MCF 10A (cell line): Measurements from ENCODE around the gene CEBPZ. TPM values are rescaled to one million over a fixed set of nuclear protein-coding genes. Genes with fewer than 3 reads are reported as not detected.

Source experiments
- BruUV-seq: library from RNA; stranded (reverse); fragments of 400-500 nt; replicated peaks from 2 replicates; lab custom pipeline; 2021; lab: Mats Ljungman, UMichigan
- CTCF ChIA-PET: fragments of 300-600 bp; sonication (Branson Sonifier 250); formaldehyde crosslinking; extraction: SDS; loops from one replicate; lab custom pipeline; 2021; ENCODE audit warnings: antibody characterized with exemption, inconsistent platforms; lab: Yijun Ruan, JAX
- POLR2A ChIA-PET: fragments of 300-600, 350-650 bp; sonication (Branson Sonifier 250); formaldehyde crosslinking; extraction: SDS; loops from one replicate; lab custom pipeline; 2020; ENCODE audit warnings: antibody characterized with exemption, inconsistent platforms; lab: Yijun Ruan, JAX
- DNase-seq: peaks from one replicate; pipeline ENCODE4 v3.0.0-alpha.2; 2018; ENCODE audit not compliant: unreplicated experiment
- H3K27ac Mint-ChIP-seq: one replicate; pipeline ENCODE4 v1.8.0; 2022; ENCODE audit warnings: mild to moderate bottlenecking, low read depth, mixed read lengths; ENCODE audit not compliant: unreplicated experiment
- H3K27me3 Mint-ChIP-seq: one replicate; pipeline ENCODE4 v1.8.0; 2022; ENCODE audit warnings: mixed read lengths; ENCODE audit not compliant: insufficient read depth, unreplicated experiment
- H3K36me3 Mint-ChIP-seq: one replicate; pipeline ENCODE4 v1.8.0; 2022; ENCODE audit warnings: mild to moderate bottlenecking, moderate library complexity, mixed read lengths; ENCODE audit not compliant: insufficient read depth, unreplicated experiment
- H3K4me1 Mint-ChIP-seq: one replicate; pipeline ENCODE4 v1.8.0; 2022; ENCODE audit warnings: mixed read lengths; ENCODE audit not compliant: insufficient read depth, unreplicated experiment
- H3K4me3 Mint-ChIP-seq: one replicate; pipeline ENCODE4 v1.8.0; 2022; ENCODE audit warnings: mild to moderate bottlenecking, moderate library complexity, mixed read lengths; ENCODE audit not compliant: unreplicated experiment
- H3K9me3 Mint-ChIP-seq: one replicate; pipeline ENCODE4 v1.8.0; 2022; ENCODE audit warnings: mixed read lengths; ENCODE audit not compliant: unreplicated experiment
- CTCF ChIP-seq: fragments of 200-600 bp; IDR thresholded peaks from one replicate; pipeline ENCODE4 v1.8.0; 2022; ENCODE audit warnings: antibody characterized with exemption, mild to moderate bottlenecking; ENCODE audit not compliant: unreplicated experiment
- intact Hi-C: fragments of 100-400 bp; cut with micrococcal nuclease; formaldehyde crosslinking; loops from 2 replicates; pipeline ENCODE4 v1.14.1; 2022
- total RNA-seq: library from RNA; stranded (reverse); gene quantifications from 2 replicates; pipeline ENCODE4 v1.2.3, GENCODE V29; 2022

CEBPZ gene
- total RNA-seq, 1 experiment from 2014 or later = 61.7 TPM

- Mint-ChIP-seq H3K9me3 (peaks cover 15% of the 10 kb centered on the region), H3K4me1 (peaks cover 28% of the 10 kb centered on the region), H3K27me3 (no peaks in the 10 kb centered on the region), H3K36me3 (peaks cover 26% of the 10 kb centered on the region), H3K27ac (no peak overlapping the region), H3K4me3 (no peak overlapping the region)
- ChIA-PET POLR2A (no interaction called here), CTCF (no interaction called here)
- no peak for DNase-seq
- no peak for TF ChIP-seq CTCF
- BruUV-seq = no TSS peak
- intact Hi-C loops = no loop called here
Measured at GRCh38 chr2:37153224-37153623, 78.2 kb downstream of the CEBPZ start.

Other genes with a start within 250 kb of the CEBPZ start
- 14.5 and 14.8 TPM in 2 replicates for gene HEATR5B, start 147.2 kb downstream of the CEBPZ start, total RNA-seq
- gene GPATCH11, start 147.1 kb downstream of the CEBPZ start, total RNA-seq = 5.5 and 5.9 TPM in 2 replicates
- gene EIF2AK2, start 74.6 kb downstream of the CEBPZ start, total RNA-seq = 29.6 and 39.3 TPM in 2 replicates
- gene SULT6B1, start 42.9 kb downstream of the CEBPZ start, total RNA-seq = not detected in 2 replicates
- 38.5 and 64.5 TPM in 2 replicates for gene CEBPZOS, start 35.1 kb downstream of the CEBPZ start, total RNA-seq
- gene NDUFAF7, start 62 bp upstream of the CEBPZ start, total RNA-seq = 16.1 and 18.3 TPM in 2 replicates
- 22.0 and 23.9 TPM in 2 replicates for gene PRKD3, start 93.2 kb upstream of the CEBPZ start, total RNA-seq
- not detected in 2 replicates for gene QPCT, start 113.0 kb upstream of the CEBPZ start, total RNA-seq